Epithelial cell of esophagus (primary cell): ENCODE measurements around the gene EHMT1.

Source experiments
- DNase-seq: peaks from one replicate; pipeline ENCODE4 v3.0.0; 2010; ENCODE audit warnings: low read depth
- H3K4me3 ChIP-seq: 2 replicates; pipeline ENCODE4 v1.5.1; 2011; ENCODE audit warnings: mild to moderate bottlenecking, low read length, control low read depth
- TF ChIP-seq, protein P1 (sequence below): IDR thresholded peaks from 2 replicates; pipeline ENCODE4 v1.5.1; 2011; ENCODE audit warnings: low read depth, mild to moderate bottlenecking, low read length, control low read depth, inconsistent platforms; ENCODE audit not compliant: insufficient read depth; ENCODE audit errors: missing control alignments

EHMT1 gene

DNA sequence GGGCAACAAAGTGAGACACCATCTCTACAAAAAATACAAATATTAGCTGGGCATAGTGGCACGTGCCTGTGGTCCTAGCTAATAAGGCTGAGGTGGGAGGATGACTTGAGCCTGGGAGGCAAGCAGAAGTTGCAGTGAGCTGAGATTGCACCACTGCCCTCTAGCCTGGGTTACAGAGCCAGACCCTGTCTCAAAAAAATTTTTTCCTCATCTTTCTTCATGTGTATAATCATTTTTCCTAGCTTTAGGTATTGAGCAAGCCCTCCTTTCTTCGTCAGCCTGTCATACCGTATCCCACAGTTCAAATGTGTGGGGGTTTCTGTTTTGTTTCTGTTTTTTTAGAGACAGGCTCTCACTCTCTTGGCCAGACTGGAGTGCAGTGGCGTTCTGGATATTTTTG lies 41.3 kb downstream of the EHMT1 start:
- no peak for DNase-seq
- TF ChIP-seq, protein P1, sequence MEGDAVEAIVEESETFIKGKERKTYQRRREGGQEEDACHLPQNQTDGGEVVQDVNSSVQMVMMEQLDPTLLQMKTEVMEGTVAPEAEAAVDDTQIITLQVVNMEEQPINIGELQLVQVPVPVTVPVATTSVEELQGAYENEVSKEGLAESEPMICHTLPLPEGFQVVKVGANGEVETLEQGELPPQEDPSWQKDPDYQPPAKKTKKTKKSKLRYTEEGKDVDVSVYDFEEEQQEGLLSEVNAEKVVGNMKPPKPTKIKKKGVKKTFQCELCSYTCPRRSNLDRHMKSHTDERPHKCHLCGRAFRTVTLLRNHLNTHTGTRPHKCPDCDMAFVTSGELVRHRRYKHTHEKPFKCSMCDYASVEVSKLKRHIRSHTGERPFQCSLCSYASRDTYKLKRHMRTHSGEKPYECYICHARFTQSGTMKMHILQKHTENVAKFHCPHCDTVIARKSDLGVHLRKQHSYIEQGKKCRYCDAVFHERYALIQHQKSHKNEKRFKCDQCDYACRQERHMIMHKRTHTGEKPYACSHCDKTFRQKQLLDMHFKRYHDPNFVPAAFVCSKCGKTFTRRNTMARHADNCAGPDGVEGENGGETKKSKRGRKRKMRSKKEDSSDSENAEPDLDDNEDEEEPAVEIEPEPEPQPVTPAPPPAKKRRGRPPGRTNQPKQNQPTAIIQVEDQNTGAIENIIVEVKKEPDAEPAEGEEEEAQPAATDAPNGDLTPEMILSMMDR, result no peak
- H3K4me3 ChIP-seq, result no peak overlapping the region

DNA sequence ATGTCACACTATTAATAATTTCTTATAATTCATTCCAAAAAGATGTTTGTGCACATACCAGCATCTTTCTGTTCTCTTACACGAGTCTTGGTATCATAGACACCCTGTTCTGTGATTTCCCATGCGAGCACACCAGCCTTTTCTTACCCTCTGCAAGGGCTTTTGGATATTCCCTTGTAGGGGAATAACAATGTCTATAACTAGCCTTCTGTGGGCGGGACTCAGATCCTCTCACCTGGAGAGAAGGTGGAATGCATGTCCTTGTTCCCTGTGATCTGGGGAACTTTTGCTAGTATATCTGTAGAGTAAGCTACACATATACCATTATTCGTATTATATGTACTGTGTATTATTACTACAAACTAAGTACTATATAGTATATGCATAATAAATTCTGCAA lies 44.8 kb downstream of the EHMT1 start:
- DNase-seq, result no peak
- TF ChIP-seq, protein P1, result no peak
- H3K4me3 ChIP-seq, result no peak overlapping the region

DNA sequence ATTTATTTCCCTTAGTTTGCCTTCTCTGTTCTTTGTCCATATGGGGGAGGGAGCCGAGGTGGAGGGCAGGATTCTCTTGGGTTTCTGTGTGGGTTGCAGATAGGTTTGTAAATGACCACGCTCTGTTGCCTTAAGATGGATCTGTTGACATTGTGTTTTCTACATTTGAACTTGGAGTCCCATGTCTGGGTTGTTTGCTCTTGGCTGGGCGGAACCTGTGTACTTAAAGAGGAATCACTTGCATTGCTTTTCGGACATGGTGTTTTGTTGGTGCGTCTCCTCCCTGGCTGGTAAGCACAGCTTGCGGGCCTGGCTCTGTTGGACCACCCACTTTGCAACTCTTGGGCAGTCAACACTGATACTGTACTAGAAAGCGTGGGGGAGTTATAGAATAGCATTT lies 45.9 kb downstream of the EHMT1 start:
- TF ChIP-seq, protein P1, result no peak
- H3K4me3 ChIP-seq, result no peak overlapping the region
- DNase-seq, result no peak

DNA sequence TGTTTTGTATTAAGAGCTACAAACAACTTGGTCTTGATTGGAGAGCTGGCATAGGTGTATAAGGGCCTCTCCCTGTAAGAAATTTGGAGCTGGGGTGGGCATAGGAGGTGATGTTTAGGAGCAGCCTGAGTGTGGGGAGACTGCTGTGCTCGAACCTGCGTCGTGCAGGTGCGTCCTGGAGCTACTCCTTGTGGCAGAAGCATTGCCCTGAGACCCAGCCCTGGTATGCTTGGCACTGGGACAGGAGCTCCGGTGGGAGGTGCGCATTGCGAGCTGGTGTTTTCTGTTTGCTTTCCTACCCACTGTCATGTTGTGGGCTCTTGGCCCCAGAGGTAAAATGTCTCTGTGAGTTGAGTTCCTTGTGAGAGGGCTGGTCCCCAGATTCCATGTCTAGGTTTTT lies 46.4 kb downstream of the EHMT1 start:
- no peak for DNase-seq
- TF ChIP-seq, protein P1, result no peak
- H3K4me3 ChIP-seq, result no peak overlapping the region

DNA sequence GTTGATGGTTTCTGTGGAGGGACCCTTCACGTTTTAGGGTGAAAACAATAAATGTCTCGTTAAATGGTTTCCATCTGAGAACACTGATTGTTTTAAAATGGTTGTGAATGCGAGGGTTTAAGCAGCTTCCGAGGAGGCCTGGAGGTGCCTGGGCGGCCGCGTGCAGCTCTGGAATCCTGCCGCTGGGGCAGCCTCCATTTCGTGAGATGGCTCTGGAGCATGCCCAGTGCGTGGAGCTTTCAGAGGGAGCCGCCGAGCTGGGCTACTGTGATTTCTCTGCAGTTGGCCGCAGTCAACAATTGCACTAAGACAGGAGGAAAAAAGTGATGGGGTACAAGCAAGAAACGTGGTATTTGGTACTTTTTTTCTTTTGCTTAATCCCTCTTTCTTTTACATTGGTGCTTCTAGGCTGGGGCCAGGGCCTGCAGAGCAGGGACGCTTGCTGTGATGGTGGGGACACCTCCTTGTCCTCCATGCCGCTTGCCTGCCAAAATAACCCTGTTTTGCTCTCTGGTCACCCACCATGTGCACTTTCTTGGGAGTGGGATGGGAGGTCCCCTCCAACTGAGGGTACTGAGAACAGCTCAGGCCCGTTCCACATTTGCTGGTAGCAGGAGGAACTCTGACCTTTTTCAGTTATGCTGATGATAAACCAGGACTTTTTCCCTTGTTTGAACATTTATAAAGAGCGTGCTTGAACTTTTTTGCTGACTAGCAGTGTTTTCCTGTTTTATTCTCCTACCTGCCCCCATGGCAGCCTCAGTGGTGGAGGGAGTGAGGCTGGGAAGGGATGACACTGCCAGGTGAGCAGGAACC lies 47.1 kb downstream of the EHMT1 start:
- no peak for DNase-seq
- TF ChIP-seq, protein P1, result no peak
- H3K4me3 ChIP-seq, result no peak overlapping the region

DNA sequence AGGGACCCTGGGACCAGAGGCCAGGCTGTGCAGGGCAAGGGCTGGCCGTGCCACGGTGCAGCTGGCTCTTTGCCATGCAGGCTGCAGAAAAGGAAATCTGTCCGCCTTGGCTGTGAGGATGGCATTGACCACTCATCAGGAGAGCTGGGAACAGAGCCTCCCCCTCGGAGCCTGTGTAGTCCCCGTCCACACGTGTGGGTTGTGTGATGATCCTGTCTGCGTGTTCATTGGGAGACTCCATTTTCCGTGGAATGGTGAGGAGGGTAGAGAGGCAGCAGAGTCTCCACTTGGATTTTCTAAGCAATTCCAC lies 47.7 kb downstream of the EHMT1 start:
- no peak for DNase-seq
- TF ChIP-seq, protein P1, result no peak
- no peak overlapping the region for H3K4me3 ChIP-seq

DNA sequence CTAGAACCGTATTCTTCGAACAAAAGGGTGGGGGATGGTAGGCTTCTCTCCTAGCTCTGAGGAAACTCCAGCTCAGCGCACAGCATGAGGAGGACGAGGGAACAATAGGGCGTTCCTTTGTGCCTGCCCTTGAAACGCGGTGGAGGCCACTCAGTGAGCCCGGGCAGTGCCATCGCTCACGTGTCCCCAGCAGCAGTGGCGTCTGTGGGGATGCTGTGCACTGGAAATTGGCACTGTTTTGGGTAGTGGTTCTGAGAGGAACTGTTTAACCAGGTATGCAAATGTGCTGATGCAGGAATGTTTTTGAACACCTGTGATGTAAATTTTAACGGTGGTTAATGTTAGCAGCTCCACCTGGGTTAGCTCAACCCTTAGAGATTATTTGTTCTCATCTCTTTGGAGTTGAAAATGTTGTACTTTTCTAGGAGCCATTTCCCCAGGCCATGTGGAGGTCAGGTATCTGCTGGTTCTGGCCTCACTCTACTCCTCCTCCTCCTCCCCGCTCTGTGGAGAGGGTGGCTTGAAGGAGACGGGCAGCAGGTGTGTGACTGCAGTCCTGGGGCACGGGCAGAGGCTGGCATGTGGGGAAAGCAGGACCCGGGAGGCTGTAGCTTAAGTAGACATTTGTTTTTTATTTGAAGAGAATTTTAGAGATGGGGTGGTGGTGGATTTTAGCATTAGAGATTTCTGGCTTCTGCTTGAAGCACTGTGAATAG lies 48.3 kb downstream of the EHMT1 start:
- TF ChIP-seq, protein P1, result no peak
- H3K4me3 ChIP-seq, result no peak overlapping the region
- DNase-seq, result no peak
